Cardiac muscle cell (in vitro differentiated cells and primary cell): Measurements from ENCODE around the gene GNG7. TPM values are rescaled to one million over a fixed set of nuclear protein-coding genes. Genes with fewer than 3 reads are reported as not detected.
"Not testable (repeated sequence)": the region's sequence is repeated elsewhere in the genome, so short reads cannot be mapped to it uniquely, and the experiment has no call there.

Experiments used
- DNase-seq, 2 donors: peaks; one replicate each; pipeline versions ENCODE4 v3.0.0 to v3.0.0-alpha.2; 2010 to 2017; ENCODE audit warnings: low read depth in 1 of 2, low spot score in 1 of 2
- H3K27ac ChIP-seq: fragments of 200-600 bp; sonication (generic); 2 replicates; pipeline ENCODE4 v1.5.1; 2016
- H3K27me3 ChIP-seq: fragments of 200-600 bp; sonication (generic); 2 replicates; pipeline ENCODE4 v1.6.0; 2016; ENCODE audit warnings: control low read depth
- H3K36me3 ChIP-seq: fragments of 200-600 bp; sonication (generic); 2 replicates; pipeline ENCODE4 v1.5.1; 2016; ENCODE audit warnings: control low read depth
- H3K4me1 ChIP-seq: fragments of 200-600 bp; sonication (generic); 2 replicates; pipeline ENCODE4 v1.8.1; 2017; ENCODE audit warnings: low read depth, mild to moderate bottlenecking, mixed run types
- H3K4me3 ChIP-seq: fragments of 200-600 bp; sonication (generic); 2 replicates; pipeline ENCODE4 v1.5.1; 2016; ENCODE audit warnings: mild to moderate bottlenecking
- H3K9me3 ChIP-seq: fragments of 200-600 bp; sonication (generic); 2 replicates; pipeline ENCODE4 v1.5.1; 2017; ENCODE audit warnings: low read depth, mild to moderate bottlenecking, control low read depth
- CTCF ChIP-seq: IDR thresholded peaks from 2 replicates; pipeline ENCODE4 v1.5.1; 2012; ENCODE audit warnings: low read depth, mild to moderate bottlenecking, low read length
- polyA plus RNA-seq: library from polyadenylated mRNA; unstranded; fragments of >200 nt; fragmentation: Nextera tagmentation; extraction: Ambion mirVana; gene quantifications from 2 replicates; pipeline ENCODE4 v1.2.1, GENCODE V29; 2016
- total RNA-seq: library from RNA; depleted of rRNA; stranded (reverse); fragments of >200 nt; gene quantifications from 2 replicates; pipeline ENCODE4 v1.2.3, GENCODE V29; 2016

GNG7 gene
- total and polyA plus RNA-seq, 2 experiments from 2014 or later: 20.4 to 24.8 TPM

GRCh38 chr19:2542341-2543069 lies 160.0 kb downstream of the GNG7 start:
- no peaks in the 10 kb centered on the region for H3K27me3 ChIP-seq
- TF ChIP-seq CTCF: no peak
- H3K9me3 ChIP-seq: no peaks in the 10 kb centered on the region
- H3K4me1 ChIP-seq: peaks cover 46% of the 10 kb centered on the region
- H3K27ac ChIP-seq: peak overlapping the region; percentile 100
- DNase-seq: peak; percentile 27 to 29
- H3K4me3 ChIP-seq: no peak overlapping the region
- no peaks in the 10 kb centered on the region for H3K36me3 ChIP-seq

GRCh38 chr19:2540646-2541454 lies 161.6 kb downstream of the GNG7 start:
- Histone ChIP-seq H3K27ac (peak overlapping the region; percentile 100), H3K9me3 (no peaks in the 10 kb centered on the region), H3K4me1 (peaks cover 30% of the 10 kb centered on the region), H3K36me3 (no peaks in the 10 kb centered on the region), H3K27me3 (no peaks in the 10 kb centered on the region), H3K4me3 (peak overlapping the region; percentile 1)
- DNase-seq: peak; percentile 97 to 99
- peak; percentile 32 for TF ChIP-seq CTCF

GRCh38 chr19:2540251-2540645 lies 162.2 kb downstream of the GNG7 start:
- H3K9me3 ChIP-seq: no peaks in the 10 kb centered on the region
- no peaks in the 10 kb centered on the region for H3K27me3 ChIP-seq
- no peak for DNase-seq
- H3K4me3 ChIP-seq: peak overlapping the region; percentile 1
- H3K27ac ChIP-seq: peak overlapping the region; percentile 100
- peaks cover 27% of the 10 kb centered on the region for H3K4me1 ChIP-seq
- no peak for TF ChIP-seq CTCF
- H3K36me3 ChIP-seq: no peaks in the 10 kb centered on the region

- H3K27me3 ChIP-seq: no peaks in the 10 kb centered on the region
- no peaks in the 10 kb centered on the region for H3K9me3 ChIP-seq
- DNase-seq: no peak
- H3K4me3 ChIP-seq: no peak overlapping the region
- H3K4me1 ChIP-seq: peaks cover 16% of the 10 kb centered on the region
- H3K27ac ChIP-seq: no peak overlapping the region
- TF ChIP-seq CTCF: no peak
- no peaks in the 10 kb centered on the region for H3K36me3 ChIP-seq
Observed at GRCh38 chr19:2538096-2538757, 164.3 kb downstream of the GNG7 start.

GRCh38 chr19:2537584-2537983 lies 164.9 kb downstream of the GNG7 start:
- not testable (repeated sequence) for H3K36me3 ChIP-seq, DNase-seq, H3K27ac ChIP-seq, H3K27me3 ChIP-seq, H3K9me3 ChIP-seq, H3K4me3 ChIP-seq
- peaks cover 10% of the 10 kb centered on the region for H3K4me1 ChIP-seq

- Histone ChIP-seq H3K9me3 (no peaks in the 10 kb centered on the region), H3K27me3 (no peaks in the 10 kb centered on the region), H3K27ac (no peak overlapping the region), H3K4me3 (no peak overlapping the region), H3K4me1 (peaks cover 5% of the 10 kb centered on the region), H3K36me3 (no peaks in the 10 kb centered on the region)
- DNase-seq: peak in 1 of 2 donors; percentile 33
- TF ChIP-seq CTCF: no peak
Observed at GRCh38 chr19:2536461-2536860, 166.0 kb downstream of the GNG7 start.
